ENCODE measurements around the gene NHSL1.

NHSL1 gene

DNA sequence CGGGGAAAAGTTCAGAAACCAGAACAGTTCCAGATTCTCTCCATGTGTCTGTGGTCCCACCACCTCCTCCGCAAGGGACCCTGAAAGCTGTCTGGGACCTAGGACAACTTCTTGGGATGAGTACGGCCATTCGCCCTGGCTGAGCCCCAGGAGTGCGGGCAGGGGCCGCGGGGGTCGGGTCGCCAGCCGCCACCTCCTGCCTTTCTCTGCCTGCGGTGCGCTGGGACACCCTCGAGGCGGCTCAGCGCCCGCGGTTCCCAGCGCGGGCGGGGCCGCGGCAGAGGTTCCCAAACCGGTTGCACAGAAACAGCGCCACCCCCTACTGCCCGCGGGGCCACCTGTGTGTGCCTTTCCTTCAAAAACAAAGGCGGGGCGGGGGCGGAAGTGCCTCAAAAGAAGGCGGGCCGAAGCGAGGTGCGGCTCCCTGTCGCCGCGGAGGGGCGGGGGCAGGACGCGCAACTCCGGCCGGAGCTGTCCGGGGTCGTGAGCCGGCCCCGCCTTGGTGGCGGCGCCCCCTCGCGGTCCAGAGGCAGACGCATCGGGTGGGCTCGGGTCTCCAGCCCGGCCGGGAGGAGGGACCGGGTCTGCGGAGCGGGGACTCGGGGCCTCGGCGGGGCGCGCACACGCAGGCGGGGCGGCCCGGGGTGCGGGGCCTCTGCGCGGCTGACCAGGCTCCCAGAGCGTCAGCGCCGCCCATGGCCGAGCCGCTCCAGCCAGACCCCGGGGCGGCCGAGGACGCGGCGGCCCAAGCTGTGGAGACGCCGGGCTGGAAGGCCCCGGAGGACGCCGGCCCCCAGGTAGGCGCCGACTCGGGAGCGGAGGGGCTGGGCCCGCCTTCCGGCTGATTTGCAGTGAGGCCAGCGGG, 95.3 kb downstream of the NHSL1 start, which contains the start of gene HEBP2:
Gene HEBP2, plus strand, starts transcription at position 423 of the 865 bp plus-strand sequence. Its CDS starts 273 bp downstream, at position 696.
- peak within 1 kb of the TSS; percentile 15 for H3K27ac ChIP-seq (ENCODE audit: low read depth, low read length)
- H3K79me2 ChIP-seq (ENCODE audit: insufficient read depth, low read length), result no peaks in the 10 kb centered on the region
- no peaks in the 10 kb centered on the region for H3K9me3 ChIP-seq (ENCODE audit: insufficient read depth, low read length)
- no peaks in the 10 kb centered on the region for H4K20me1 ChIP-seq (ENCODE audit: low read depth, low read length)
- peak within 1 kb of the TSS; percentile 83 for H3K4me2 ChIP-seq (ENCODE audit: low read depth, low read length, poor library complexity, severe bottlenecking)
- H3K27me3 ChIP-seq (ENCODE audit: low read length), result no peaks in the 10 kb centered on the region
- peaks cover 9% of the 10 kb centered on the region; the same call in 1 of the 2 replicates for H3F3A ChIP-seq (ENCODE audit: insufficient read depth)
- H3K4me3 ChIP-seq (ENCODE audit: insufficient read depth, low read length, poor library complexity, severe bottlenecking), result peak within 1 kb of the TSS; percentile 68
- TF ChIP-seq, protein P1, sequence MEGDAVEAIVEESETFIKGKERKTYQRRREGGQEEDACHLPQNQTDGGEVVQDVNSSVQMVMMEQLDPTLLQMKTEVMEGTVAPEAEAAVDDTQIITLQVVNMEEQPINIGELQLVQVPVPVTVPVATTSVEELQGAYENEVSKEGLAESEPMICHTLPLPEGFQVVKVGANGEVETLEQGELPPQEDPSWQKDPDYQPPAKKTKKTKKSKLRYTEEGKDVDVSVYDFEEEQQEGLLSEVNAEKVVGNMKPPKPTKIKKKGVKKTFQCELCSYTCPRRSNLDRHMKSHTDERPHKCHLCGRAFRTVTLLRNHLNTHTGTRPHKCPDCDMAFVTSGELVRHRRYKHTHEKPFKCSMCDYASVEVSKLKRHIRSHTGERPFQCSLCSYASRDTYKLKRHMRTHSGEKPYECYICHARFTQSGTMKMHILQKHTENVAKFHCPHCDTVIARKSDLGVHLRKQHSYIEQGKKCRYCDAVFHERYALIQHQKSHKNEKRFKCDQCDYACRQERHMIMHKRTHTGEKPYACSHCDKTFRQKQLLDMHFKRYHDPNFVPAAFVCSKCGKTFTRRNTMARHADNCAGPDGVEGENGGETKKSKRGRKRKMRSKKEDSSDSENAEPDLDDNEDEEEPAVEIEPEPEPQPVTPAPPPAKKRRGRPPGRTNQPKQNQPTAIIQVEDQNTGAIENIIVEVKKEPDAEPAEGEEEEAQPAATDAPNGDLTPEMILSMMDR (IDR thresholded peaks at IDR 0.05; ENCODE audit: insufficient read depth, low read length, poor library complexity, severe bottlenecking), result peak; percentile 33
- TF ChIP-seq EZH2phosphoT487 (conservative IDR thresholded peaks at IDR 0.05; ENCODE audit: low read length), result no peak
- H3K9ac ChIP-seq (ENCODE audit: low read length), result peak within 1 kb of the TSS; percentile 62
- H3K36me3 ChIP-seq (ENCODE audit: low read length), result no peaks in the 10 kb centered on the region; the same call in 1 of the 2 replicates
- peak within 1 kb of the TSS; percentile 80 for H2AFZ ChIP-seq (ENCODE audit: low read depth, low read length, severe bottlenecking)
- no peaks in the 10 kb centered on the region for H3K9me2 ChIP-seq (replicated peaks; ENCODE audit: insufficient read depth, low read length)

DNA sequence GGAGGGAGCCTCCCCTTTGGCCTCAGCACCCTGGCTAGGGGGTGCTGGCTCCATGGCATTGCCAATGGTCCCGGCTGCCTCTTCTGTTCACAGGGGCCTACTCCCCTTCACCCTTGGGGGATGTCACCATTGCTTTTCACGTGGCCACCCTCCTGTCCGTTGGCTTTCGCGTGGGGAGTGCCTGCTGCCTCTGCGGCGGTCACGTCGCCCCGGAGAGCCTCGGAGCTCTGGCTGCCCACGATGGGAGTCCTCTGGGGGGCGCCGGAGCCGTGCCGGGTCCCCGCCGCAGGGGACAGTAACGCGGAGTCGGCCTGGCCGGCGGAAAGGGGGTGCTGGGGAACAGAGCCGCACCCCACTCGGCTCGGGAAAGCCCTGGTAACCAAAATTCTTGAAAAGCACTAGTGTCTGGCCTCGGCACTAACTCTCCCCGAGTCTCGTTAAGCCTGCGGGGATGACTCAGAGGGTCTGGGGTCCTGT, 95.9 kb downstream of the NHSL1 start:
- Histone ChIP-seq H4K20me1 (ENCODE audit: low read depth, low read length) (no peaks in the 10 kb centered on the region), H2AFZ (ENCODE audit: low read depth, low read length, severe bottlenecking) (peak overlapping the region; percentile 80), H3K9me3 (ENCODE audit: insufficient read depth, low read length) (no peaks in the 10 kb centered on the region), H3F3A (ENCODE audit: insufficient read depth) (peaks cover 9% of the 10 kb centered on the region; the same call in 1 of the 2 replicates), H3K9me2 (replicated peaks; ENCODE audit: insufficient read depth, low read length) (no peaks in the 10 kb centered on the region), H3K36me3 (ENCODE audit: low read length) (no peaks in the 10 kb centered on the region; the same call in 1 of the 2 replicates), H3K79me2 (ENCODE audit: insufficient read depth, low read length) (no peaks in the 10 kb centered on the region), H3K27ac (ENCODE audit: low read depth, low read length) (no peak overlapping the region), H3K27me3 (ENCODE audit: low read length) (no peaks in the 10 kb centered on the region), H3K4me2 (ENCODE audit: low read depth, low read length, poor library complexity, severe bottlenecking) (peak overlapping the region; percentile 83), H3K9ac (ENCODE audit: low read length) (peak overlapping the region; percentile 62), H3K4me3 (ENCODE audit: insufficient read depth, low read length, poor library complexity, severe bottlenecking) (peak overlapping the region; percentile 68)
- TF ChIP-seq, protein P1 (IDR thresholded peaks at IDR 0.05; ENCODE audit: insufficient read depth, low read length, poor library complexity, severe bottlenecking), result no peak
- TF ChIP-seq EZH2phosphoT487 (conservative IDR thresholded peaks at IDR 0.05; ENCODE audit: low read length), result no peak

DNA sequence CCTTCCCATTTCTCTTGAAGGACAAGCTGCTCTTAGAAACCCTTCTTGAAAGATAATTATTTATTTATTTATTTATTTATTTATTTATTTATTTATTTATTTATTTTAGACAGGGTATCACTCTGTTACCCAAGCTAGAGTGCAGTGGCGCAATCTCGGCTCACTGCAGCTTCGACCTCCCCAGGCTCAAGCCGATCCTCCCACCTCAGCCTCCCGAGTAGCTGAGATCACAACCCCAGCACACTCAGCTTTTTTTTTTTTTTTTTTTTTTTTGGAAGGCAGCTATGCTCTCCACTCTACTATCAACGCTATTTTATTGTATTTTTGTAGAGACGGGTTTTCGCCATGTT, 96.5 kb downstream of the NHSL1 start:
- no peaks in the 10 kb centered on the region for H4K20me1 ChIP-seq (ENCODE audit: low read depth, low read length)
- TF ChIP-seq, protein P1 (IDR thresholded peaks at IDR 0.05; ENCODE audit: insufficient read depth, low read length, poor library complexity, severe bottlenecking), result no peak
- TF ChIP-seq EZH2phosphoT487 (conservative IDR thresholded peaks at IDR 0.05; ENCODE audit: low read length), result no peak
- H3K9ac ChIP-seq (ENCODE audit: low read length), result no peak overlapping the region
- H3K27ac ChIP-seq (ENCODE audit: low read depth, low read length), result no peak overlapping the region
- peak overlapping the region; percentile 83 for H3K4me2 ChIP-seq (ENCODE audit: low read depth, low read length, poor library complexity, severe bottlenecking)
- H3K9me2 ChIP-seq (replicated peaks; ENCODE audit: insufficient read depth, low read length), result no peaks in the 10 kb centered on the region
- H3K79me2 ChIP-seq (ENCODE audit: insufficient read depth, low read length), result no peaks in the 10 kb centered on the region
- H2AFZ ChIP-seq (ENCODE audit: low read depth, low read length, severe bottlenecking), result no peak overlapping the region
- peaks cover 9% of the 10 kb centered on the region; the same call in 1 of the 2 replicates for H3F3A ChIP-seq (ENCODE audit: insufficient read depth)
- H3K9me3 ChIP-seq (ENCODE audit: insufficient read depth, low read length), result no peaks in the 10 kb centered on the region
- no peak overlapping the region for H3K4me3 ChIP-seq (ENCODE audit: insufficient read depth, low read length, poor library complexity, severe bottlenecking)
- H3K27me3 ChIP-seq (ENCODE audit: low read length), result no peaks in the 10 kb centered on the region
- no peaks in the 10 kb centered on the region; the same call in 1 of the 2 replicates for H3K36me3 ChIP-seq (ENCODE audit: low read length)
